SK-N-SH (cell line): ENCODE data around the gene SHLD1.
"Not testable (repeated sequence)": the region's sequence is repeated elsewhere in the genome, so short reads cannot be mapped to it uniquely, and the experiment has no call there.

ENCODE experiments used
- GABPA ChIP-seq: IDR thresholded peaks from 2 replicates; pipeline ENCODE4 v1.4.0; 2012; ENCODE audit warnings: low read depth, mild to moderate bottlenecking
- TF ChIP-seq, protein P1 (sequence below): fragments of 200-600 bp; sonication (generic); IDR thresholded peaks from 2 replicates; pipeline ENCODE4 v1.6.1; 2017; ENCODE audit warnings: antibody characterized with exemption, mild to moderate bottlenecking, moderate library complexity

DNA sequence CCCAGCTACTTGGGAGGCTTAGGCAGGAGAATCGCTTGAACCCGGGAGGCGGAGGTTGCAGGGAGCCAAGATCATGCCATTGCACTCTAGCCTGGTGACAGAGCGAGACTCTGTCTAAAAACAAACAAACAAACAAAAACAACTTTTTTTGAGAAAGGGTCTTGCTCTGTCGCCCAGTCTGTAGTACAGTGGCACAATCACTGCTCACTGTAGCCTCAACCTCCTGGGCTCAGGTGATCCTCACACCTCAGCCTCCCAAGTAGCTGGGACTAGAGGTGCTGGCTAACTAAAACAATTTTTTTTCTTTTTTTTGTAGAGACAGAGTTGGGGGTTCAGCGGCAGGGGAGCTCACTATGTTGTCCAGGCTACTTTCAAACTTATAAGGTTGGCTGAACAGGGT is 28.8 kb upstream of the SHLD1 start:
- TF ChIP-seq, protein P1, sequence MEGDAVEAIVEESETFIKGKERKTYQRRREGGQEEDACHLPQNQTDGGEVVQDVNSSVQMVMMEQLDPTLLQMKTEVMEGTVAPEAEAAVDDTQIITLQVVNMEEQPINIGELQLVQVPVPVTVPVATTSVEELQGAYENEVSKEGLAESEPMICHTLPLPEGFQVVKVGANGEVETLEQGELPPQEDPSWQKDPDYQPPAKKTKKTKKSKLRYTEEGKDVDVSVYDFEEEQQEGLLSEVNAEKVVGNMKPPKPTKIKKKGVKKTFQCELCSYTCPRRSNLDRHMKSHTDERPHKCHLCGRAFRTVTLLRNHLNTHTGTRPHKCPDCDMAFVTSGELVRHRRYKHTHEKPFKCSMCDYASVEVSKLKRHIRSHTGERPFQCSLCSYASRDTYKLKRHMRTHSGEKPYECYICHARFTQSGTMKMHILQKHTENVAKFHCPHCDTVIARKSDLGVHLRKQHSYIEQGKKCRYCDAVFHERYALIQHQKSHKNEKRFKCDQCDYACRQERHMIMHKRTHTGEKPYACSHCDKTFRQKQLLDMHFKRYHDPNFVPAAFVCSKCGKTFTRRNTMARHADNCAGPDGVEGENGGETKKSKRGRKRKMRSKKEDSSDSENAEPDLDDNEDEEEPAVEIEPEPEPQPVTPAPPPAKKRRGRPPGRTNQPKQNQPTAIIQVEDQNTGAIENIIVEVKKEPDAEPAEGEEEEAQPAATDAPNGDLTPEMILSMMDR: not testable (repeated sequence)
- not testable (repeated sequence) for TF ChIP-seq GABPA
